NB4 (cell line): ENCODE data around the gene GPR68.

Source experiments
- DNase-seq: peaks from one replicate; pipeline ENCODE4 v3.0.0; 2010; ENCODE audit warnings: low read depth
- H3K4me3 ChIP-seq: one replicate; pipeline ENCODE4 v1.5.1; 2011; ENCODE audit warnings: mild to moderate bottlenecking, low read depth, low read length, moderate library complexity
- MYC ChIP-seq: IDR thresholded peaks from 2 replicates; pipeline ENCODE4 v1.6.1; 2011; ENCODE audit warnings: low read depth, low read length
- POLR2A ChIP-seq: IDR thresholded peaks from 2 replicates; pipeline ENCODE4 v1.6.1; 2011; ENCODE audit warnings: mild to moderate bottlenecking; ENCODE audit not compliant: insufficient read length; ENCODE audit errors: extremely low read depth
- TF ChIP-seq, protein P1 (sequence below): IDR thresholded peaks from one replicate; pipeline ENCODE4 v1.5.1; 2012; ENCODE audit warnings: low read depth, low read length
- TF ChIP-seq, protein P2 (sequence below): IDR thresholded peaks from 2 replicates; pipeline ENCODE4 v1.6.1; 2011; ENCODE audit warnings: low read depth, low read length

GPR68 gene

DNA sequence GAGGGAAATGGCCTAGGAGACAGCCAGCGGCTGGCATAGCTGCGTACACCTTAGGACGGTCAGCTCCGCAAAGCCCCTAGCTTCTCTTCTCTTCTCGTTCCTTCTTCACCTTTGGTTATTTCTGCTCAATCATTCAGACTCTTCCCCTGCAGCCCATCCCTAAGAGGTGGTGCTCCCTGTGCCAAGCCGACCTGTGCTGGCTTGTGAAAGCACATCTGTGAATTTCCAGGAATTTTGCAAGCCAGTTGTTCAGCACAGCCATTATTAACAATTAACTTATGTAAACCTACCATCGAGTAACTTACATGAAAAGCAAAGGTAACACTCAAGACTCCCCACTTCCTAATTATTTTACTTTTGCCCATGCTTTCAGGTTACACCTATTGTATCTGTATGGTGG is 20.9 kb upstream of the GPR68 start:
- no peak overlapping the region for H3K4me3 ChIP-seq
- no peak for TF ChIP-seq POLR2A
- TF ChIP-seq, protein P1, sequence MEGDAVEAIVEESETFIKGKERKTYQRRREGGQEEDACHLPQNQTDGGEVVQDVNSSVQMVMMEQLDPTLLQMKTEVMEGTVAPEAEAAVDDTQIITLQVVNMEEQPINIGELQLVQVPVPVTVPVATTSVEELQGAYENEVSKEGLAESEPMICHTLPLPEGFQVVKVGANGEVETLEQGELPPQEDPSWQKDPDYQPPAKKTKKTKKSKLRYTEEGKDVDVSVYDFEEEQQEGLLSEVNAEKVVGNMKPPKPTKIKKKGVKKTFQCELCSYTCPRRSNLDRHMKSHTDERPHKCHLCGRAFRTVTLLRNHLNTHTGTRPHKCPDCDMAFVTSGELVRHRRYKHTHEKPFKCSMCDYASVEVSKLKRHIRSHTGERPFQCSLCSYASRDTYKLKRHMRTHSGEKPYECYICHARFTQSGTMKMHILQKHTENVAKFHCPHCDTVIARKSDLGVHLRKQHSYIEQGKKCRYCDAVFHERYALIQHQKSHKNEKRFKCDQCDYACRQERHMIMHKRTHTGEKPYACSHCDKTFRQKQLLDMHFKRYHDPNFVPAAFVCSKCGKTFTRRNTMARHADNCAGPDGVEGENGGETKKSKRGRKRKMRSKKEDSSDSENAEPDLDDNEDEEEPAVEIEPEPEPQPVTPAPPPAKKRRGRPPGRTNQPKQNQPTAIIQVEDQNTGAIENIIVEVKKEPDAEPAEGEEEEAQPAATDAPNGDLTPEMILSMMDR = no peak
- TF ChIP-seq MYC = no peak
- TF ChIP-seq, protein P2, sequence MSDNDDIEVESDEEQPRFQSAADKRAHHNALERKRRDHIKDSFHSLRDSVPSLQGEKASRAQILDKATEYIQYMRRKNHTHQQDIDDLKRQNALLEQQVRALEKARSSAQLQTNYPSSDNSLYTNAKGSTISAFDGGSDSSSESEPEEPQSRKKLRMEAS = no peak

GRCh38 chr14:91264151-91265150 is 19.9 kb upstream of the GPR68 start:
- no peak for DNase-seq
- TF ChIP-seq, protein P1 = no peak
- TF ChIP-seq POLR2A (no peak), MYC (no peak)
- H3K4me3 ChIP-seq = no peak overlapping the region

More for the DNA sequence above, 20.9 kb upstream of the GPR68 start:
- no peak for DNase-seq

DNA sequence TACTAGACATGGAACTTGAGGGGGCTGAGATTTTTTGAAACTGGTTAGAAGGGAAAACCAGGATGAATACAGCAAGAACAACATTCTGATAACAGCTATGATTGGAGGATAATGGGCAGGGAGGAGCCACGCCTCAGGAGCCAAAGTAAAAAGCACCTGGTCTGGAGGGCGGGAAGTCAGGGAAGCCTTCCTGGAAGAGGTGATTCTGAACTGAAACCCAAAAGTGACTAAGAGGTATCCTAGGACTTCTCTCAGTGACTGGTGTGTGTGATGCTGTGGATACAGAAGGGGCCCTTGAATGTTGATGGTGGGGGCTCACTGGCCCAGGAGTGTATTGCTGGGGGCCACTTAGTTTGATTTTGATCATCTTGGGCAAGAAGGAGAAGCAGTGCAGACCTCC is 18.8 kb upstream of the GPR68 start:
- no peak for DNase-seq
- H3K4me3 ChIP-seq = no peak overlapping the region
- TF ChIP-seq POLR2A (no peak), MYC (no peak)
- TF ChIP-seq, protein P2 = no peak
- TF ChIP-seq, protein P1 = no peak

- no peak overlapping the region for H3K4me3 ChIP-seq
- TF ChIP-seq, protein P1 = no peak
- TF ChIP-seq POLR2A (no peak), MYC (no peak)
- TF ChIP-seq, protein P2 = no peak
- no peak for DNase-seq
These were observed 17.6 kb upstream of the GPR68 start for GRCh38 chr14:91261986-91262549.

DNA sequence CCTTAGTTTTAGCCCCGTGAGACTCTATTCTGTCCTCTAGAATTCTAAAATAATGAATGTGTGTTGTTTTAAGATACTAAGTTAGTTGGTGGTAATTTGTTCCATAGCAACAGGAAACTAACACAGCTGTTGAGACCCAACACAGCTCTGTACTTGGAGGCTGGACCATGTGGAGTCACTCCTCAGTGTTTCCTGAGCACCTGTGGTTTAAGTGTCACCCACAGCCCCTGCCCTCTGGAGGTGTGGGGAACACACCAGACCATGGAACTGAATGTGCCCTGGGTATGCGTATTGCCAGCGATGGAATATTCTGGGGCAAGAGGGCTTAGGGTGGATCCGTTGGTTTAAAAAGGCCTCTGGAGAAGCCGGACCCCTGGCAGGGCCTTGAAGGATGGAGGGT is 16.6 kb upstream of the GPR68 start:
- TF ChIP-seq, protein P1 = no peak
- no peak overlapping the region for H3K4me3 ChIP-seq
- DNase-seq = no peak
